NCI-H2107 treated with DMSO at 0.1 percent for 48 hours (cell line): ENCODE measurements around the gene SBF2.
"Not testable (repeated sequence)": the region's sequence is repeated elsewhere in the genome, so short reads cannot be mapped to it uniquely, and the experiment has no call there.

Source experiments
- DNase-seq: peaks from one replicate; lab custom pipeline; 2025; ENCODE audit not compliant: unreplicated experiment; lab: John Stamatoyannopoulos, UW

The SBF2 gene

DNA sequence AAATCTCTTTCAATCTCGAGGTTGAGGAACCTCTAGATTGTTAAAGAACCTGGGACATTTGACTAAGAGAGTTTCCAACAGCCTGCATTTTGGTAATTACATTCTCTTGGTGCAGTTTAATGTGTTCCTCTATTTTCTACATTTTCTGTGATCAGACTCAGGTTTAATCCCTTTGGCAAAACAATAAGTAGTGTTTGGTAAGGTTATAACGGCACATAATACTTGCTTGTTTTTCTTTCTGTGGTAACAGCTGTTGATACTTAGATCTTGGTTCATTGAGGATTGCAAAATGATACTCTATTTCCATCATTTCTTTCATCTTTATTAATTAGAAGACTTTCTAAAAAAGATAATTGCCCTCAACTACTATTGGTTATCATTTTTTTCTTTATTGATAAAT is 271.3 kb downstream of the SBF2 start:
- no peak for DNase-seq

GRCh38 chr11:10021563-10021962 is 272.5 kb downstream of the SBF2 start:
- DNase-seq: no peak

DNA sequence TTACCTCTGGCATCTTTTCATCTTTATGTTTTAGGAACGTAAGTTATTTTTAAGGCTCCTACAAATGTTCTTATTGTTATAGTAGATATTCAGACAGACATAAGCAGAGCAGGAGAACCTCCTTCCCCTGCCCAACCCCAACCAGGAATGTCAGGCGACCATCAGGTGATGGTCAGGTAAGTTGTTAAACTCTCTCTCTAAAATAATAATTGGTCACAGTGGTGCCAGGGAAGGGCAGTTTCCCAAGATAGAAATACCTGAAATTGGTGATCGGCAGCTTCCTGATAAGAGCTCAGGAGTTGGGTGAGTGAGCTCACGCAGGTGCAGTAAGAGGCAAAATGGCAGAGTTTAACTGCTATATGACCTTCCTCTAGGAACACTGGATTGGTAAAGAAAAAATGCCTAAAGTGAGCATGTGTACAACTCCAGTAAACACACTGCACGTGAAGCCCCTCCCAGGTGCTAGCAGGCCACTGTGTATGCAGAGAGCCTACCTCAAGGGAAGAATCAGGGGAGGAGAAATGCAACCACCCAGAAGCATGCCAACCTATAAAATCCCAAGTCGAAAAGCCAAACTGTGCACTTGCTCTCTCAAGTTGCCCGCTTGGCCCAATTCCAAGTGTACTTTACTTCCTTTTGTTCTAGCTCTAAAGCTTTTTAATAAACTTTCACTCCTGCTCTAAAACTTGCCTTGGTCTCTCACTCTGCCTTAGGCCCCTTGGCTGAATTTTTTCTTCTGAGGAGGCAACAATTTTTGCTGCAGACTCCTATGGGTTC is 273.9 kb downstream of the SBF2 start:
- DNase-seq: no peak

- DNase-seq: no peak
Observed at GRCh38 chr11:10017911-10018310, 276.1 kb downstream of the SBF2 start.

GRCh38 chr11:10017050-10017449 is 277.0 kb downstream of the SBF2 start:
- DNase-seq: no peak

DNA sequence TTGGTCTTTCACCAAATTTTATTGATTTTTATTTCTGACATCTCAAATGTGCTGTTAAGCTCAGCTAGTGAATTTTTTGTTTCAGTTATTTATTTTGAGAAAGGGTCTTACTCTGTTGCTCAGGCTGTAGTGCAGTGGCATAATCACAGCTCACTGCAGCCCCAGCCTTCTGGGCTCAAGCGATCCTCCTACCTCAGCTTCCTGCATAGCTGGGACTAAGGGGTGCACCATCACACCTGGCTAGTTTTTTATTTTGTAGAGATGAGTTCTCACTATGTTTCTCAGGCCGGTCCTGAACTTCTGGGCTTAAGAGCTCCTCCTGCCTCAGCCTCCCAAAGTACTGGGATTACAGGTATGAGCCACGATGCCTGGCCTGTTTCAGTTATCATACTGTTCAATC is 282.0 kb downstream of the SBF2 start:
- no peak for DNase-seq

DNA sequence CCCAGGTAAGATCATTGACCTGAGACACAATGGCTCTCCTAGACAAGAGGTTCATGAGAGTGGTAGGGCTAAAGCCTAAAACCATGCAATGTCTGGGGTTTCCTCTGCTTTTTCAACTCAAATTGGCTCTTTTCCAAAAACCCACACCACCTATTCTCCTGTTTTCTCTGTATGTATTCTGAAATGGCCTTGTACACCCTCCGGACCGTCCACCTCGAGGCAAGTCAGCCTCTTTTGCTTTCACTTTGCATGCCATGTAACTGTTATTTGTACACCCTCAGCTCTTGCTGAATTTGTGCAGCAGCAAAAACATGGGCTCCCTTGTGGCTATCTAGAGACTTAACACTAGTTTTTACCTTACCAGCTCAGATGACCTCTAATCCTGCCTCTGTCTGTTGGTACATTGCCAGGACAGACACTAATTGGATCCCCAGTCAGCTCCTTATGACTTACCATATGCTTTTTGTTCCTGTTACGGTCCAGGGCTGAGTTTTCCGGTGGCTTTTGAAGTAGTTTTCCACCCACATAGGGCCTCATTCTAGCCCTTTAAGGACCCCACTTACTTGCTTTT is 288.0 kb downstream of the SBF2 start:
- DNase-seq: no peak

DNA sequence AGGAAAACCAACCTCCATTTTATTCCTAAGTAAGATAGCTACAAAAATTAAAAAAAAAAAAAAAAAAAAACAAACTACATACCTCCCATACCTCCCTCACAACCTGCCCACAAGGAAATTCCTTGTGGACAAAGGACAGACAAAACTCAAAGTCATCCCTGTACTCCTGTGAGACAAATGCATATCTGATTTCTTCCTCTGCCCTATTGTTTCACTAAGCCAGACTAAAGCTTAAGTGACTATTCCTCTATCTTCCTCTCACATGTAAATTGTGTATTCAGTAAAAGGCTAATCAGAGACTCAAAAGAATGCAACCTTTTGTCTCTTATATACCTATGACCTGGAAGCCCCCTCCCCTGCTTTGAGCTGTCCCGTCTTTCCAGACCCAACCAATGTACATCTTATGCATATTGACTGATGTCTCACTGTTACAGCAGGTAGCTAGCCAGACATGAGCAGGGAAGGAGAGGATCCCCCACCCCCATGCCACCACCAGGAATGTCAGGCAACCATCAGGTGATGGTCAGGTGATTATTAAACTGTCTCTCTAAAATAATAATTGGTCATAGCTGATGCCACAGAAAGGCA is 289.4 kb downstream of the SBF2 start:
- DNase-seq: no peak

- no peak for DNase-seq
Observed at GRCh38 chr11:10002221-10002620, 291.8 kb downstream of the SBF2 start.

GRCh38 chr11:9992306-9992705 is 301.7 kb downstream of the SBF2 start:
- DNase-seq: no peak

- DNase-seq: no peak
Observed at GRCh38 chr11:9990221-9990973, 303.6 kb downstream of the SBF2 start.

- DNase-seq: not testable (repeated sequence)
Observed at GRCh38 chr11:9987303-9987702, 306.7 kb downstream of the SBF2 start.

- DNase-seq: no peak
Observed at GRCh38 chr11:9982796-9983579, 311.0 kb downstream of the SBF2 start.

DNA sequence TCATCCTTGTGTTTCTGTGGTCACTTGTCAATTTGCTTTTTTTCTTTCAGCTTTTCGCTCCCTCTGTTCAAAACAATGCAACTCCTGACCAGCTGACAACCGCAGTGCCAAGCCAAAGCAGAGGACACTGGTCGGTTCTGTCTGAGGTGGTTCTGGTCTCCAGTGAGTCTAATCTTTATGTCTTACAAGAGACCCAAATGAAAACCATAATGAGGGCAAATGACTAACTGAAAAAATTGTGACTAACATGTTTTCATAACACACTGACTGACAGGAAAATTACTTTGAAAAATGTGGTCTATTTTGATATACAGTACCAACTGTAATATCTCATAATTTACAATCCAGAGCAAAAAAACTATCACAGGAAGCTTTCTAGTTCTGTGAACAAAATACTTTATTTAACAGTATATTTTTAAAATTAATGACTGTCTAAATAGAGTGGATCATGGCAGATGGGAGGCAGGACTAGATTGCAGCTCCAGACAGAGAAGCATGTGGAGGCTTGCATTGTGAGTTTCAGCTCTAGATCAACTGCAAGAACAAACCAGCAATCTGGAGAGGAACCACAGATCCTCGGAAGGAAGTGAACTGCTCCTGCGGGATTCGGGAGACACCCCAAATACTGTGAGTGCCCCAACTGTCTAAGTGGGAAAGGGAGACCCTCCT is 311.8 kb downstream of the SBF2 start:
- DNase-seq: no peak

- no peak for DNase-seq
Observed at GRCh38 chr11:9980931-9981330, 313.1 kb downstream of the SBF2 start.

DNA sequence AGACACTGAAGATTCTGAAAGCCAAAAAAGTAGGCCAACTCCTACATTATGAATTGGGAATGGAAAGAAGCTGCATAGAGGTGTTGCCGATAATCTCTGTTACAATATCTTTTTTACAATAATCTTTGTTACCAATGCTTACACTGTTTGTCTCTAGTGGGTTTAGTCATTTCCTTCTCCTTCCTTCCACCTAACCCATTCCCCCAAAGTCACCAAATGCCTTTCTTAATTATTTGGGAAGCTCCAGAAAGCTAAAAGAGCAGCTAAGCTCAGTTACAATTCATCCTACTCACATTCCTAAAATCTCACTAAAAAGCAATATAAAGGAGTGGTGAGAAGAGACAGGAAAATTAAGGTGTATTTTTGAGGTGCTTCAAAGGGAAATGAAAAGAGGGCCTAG is 316.5 kb downstream of the SBF2 start:
- DNase-seq: no peak

DNA sequence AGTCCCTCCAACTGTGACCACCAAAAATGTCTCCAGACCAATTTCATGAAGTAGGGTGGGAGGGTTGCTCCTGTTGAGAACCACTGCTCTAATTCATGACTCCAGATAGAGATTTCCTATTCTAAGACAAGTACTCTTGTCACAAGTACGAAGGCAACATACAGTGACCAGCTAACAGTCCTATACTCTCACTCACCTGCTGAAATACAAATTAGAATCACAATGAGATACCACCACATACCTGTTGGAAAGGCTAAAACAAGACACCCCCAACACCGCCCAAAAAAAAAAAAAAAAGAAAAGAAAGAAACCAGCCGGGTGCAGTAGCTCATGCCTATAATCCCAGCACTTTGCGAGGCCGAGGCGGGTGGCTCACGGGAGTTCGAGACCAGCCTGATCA is 319.6 kb downstream of the SBF2 start:
- DNase-seq: no peak

GRCh38 chr11:9973921-9974320 is 320.1 kb downstream of the SBF2 start:
- DNase-seq: no peak

GRCh38 chr11:9972989-9973388 is 321.0 kb downstream of the SBF2 start:
- peak; percentile 20 for DNase-seq

GRCh38 chr11:9971894-9972293 is 322.1 kb downstream of the SBF2 start:
- DNase-seq: no peak
